ENCODE data around the gene CRHR1. TPM values are rescaled to one million over a fixed set of nuclear protein-coding genes. Genes with fewer than 3 reads are reported as not detected.

The CRHR1 gene
- total RNA-seq, 1 donor from 2014 or later, result not detected

DNA sequence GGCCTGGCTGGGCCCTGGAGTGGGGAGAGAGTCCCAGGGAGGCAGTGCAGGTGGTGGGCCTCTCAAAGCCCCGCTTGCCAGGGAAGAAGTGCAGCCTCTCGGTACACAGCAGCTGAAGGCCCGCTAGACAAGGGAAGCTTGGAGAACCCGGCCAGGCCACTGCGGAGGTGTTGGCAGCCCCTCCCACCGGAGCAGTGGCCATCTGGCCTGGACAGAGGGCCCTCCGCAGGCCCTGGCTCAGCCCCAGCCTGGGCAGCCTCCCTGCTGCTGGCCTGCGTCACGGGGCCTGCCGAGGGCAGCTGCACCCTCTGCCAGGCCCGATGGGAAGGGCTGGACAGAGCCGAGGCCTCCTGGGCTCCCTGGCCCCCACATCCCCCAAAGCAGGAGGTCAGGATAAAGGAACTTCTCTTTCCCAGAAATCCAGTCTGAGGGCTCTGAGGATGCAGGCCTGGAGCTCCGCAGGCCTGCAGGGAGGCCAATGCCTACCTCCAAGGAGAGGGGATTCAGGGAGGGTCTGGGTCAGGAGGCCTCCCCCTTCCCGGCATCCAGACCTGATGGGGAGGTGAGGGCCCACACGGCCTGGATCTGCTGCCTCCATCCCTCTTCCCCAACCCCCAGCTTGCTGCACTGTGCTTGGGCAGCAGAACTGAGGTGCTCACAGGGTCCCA is 64.9 kb downstream of the CRHR1 start:
- DNase-seq (ENCODE audit: low spot score), result no peak
- Mint-ChIP-seq H3K27ac (no peak overlapping the region), H3K9me3 (no peaks in the 10 kb centered on the region), H3K4me1 (ENCODE audit: low read depth) (peaks cover 2% of the 10 kb centered on the region), H3K36me3 (ENCODE audit: low read depth) (no peaks in the 10 kb centered on the region), H3K27me3 (ENCODE audit: low read depth) (peaks cover 8% of the 10 kb centered on the region), H3K4me3 (ENCODE audit: low read depth) (no peak overlapping the region)
- intact Hi-C loops (cut with micrococcal nuclease), result no loop called here

GRCh38 chr17:45849536-45849990 is 65.4 kb downstream of the CRHR1 start:
- Mint-ChIP-seq H3K36me3 (ENCODE audit: low read depth) (no peaks in the 10 kb centered on the region), H3K27me3 (ENCODE audit: low read depth) (peaks cover 12% of the 10 kb centered on the region), H3K27ac (no peak overlapping the region), H3K4me1 (ENCODE audit: low read depth) (peaks cover 2% of the 10 kb centered on the region), H3K4me3 (ENCODE audit: low read depth) (no peak overlapping the region), H3K9me3 (no peaks in the 10 kb centered on the region)
- intact Hi-C loops (cut with micrococcal nuclease), result no loop called here
- DNase-seq (ENCODE audit: low spot score), result no peak

DNA sequence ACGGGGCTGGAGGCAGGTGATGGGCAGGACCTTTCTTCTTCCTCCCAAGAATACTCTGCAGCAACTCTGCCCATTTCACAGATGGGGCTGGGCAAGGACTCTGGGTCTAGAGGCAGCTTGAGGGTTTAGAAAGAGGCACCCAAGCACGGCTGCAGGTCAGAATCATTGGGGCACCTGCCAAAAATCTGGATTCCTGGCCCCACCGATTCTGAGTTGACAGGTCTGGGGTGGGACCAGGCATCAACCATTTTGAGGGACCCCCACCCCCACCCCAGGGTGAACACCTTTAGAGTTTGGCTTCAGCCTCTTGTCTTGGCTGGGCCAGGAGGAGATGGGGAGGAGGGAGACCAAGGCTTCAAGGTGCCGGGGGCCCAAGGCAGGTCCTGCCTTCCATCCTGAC is 65.9 kb downstream of the CRHR1 start:
- H3K27ac Mint-ChIP-seq, result no peak overlapping the region
- DNase-seq (ENCODE audit: low spot score), result no peak
- no peaks in the 10 kb centered on the region for H3K36me3 Mint-ChIP-seq (ENCODE audit: low read depth)
- intact Hi-C loops (cut with micrococcal nuclease), result loop anchor here (5.0 kb wide), 1 partner anchor 97 kb away; no protein-coding TSS in a partner anchor
- peaks cover 2% of the 10 kb centered on the region for H3K4me1 Mint-ChIP-seq (ENCODE audit: low read depth)
- no peaks in the 10 kb centered on the region for H3K9me3 Mint-ChIP-seq
- peaks cover 12% of the 10 kb centered on the region for H3K27me3 Mint-ChIP-seq (ENCODE audit: low read depth)
- no peak overlapping the region for H3K4me3 Mint-ChIP-seq (ENCODE audit: low read depth)

DNA sequence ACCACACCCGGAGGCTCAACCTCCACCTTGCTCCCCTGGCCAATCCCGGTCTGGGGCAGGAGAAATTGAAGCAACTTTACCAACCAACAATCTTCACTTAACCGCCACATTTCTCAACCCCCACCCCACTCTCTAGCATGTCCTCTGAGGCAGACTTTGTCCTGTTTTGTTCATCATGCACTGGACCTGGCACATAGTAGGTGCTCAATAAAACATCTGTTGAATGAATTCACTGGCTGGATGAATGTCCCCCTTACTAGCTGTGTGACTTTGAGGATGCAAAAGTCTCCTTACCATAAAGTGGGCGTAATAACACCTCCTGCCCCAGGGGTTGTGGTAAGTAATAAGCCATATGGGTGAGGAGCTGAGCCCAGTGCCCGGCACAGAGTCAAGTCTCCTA is 66.3 kb downstream of the CRHR1 start:
- Mint-ChIP-seq H3K36me3 (ENCODE audit: low read depth) (no peaks in the 10 kb centered on the region), H3K27me3 (ENCODE audit: low read depth) (peaks cover 12% of the 10 kb centered on the region), H3K9me3 (no peaks in the 10 kb centered on the region), H3K4me1 (ENCODE audit: low read depth) (peaks cover 2% of the 10 kb centered on the region), H3K4me3 (ENCODE audit: low read depth) (no peak overlapping the region), H3K27ac (no peak overlapping the region)
- intact Hi-C loops (cut with micrococcal nuclease), result loop anchor here (5.0 kb wide), 1 partner anchor 97 kb away; no protein-coding TSS in a partner anchor
- DNase-seq (ENCODE audit: low spot score), result no peak

DNA sequence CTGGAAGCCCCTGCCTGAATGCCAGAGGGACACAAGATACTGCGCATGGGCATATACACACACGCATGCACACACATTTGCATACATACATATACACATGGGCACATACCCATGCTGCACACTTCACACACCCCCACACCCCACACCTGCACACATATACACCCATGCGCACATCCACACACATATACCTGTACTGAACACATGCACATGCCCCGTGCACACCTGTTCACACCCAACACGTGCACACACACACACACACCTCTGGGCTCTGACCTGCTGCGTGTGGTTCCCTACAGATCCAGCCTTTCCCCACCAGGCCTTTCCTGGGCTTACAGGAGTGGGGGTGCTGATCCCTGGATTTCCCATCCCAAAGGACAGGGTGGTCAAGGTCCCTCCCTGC is 66.9 kb downstream of the CRHR1 start:
- DNase-seq (ENCODE audit: low spot score), result no peak
- peaks cover 2% of the 10 kb centered on the region for H3K4me1 Mint-ChIP-seq (ENCODE audit: low read depth)

DNA sequence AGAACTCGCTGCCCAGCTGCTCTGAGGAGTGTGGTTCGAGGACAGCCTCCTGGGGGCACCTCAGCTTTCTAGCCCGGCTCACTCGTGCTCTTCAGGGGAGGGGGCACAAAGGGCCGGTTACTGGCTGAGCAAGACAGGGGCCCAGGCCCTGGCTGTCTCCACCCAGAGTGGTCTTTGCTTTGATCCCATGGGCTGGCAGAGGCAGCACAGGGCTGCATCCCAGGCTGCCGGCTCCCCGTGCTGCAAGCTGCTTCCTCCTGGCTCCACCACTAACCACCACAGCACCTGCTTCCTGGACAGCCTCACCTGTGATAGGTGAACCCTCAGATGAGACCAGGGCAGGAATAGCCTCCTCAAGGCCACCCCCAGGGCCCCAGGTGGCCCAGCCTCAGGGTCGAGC is 67.3 kb downstream of the CRHR1 start:
- intact Hi-C loops (cut with micrococcal nuclease), result loop anchor here (5.0 kb wide), 1 partner anchor 96 kb away; no protein-coding TSS in a partner anchor
- Mint-ChIP-seq H3K9me3 (no peaks in the 10 kb centered on the region), H3K36me3 (ENCODE audit: low read depth) (no peaks in the 10 kb centered on the region), H3K4me1 (ENCODE audit: low read depth) (peaks cover 2% of the 10 kb centered on the region), H3K27ac (no peak overlapping the region), H3K27me3 (ENCODE audit: low read depth) (peaks cover 12% of the 10 kb centered on the region), H3K4me3 (ENCODE audit: low read depth) (no peak overlapping the region)
- no peak for DNase-seq (ENCODE audit: low spot score)

More for the DNA sequence above, 66.9 kb downstream of the CRHR1 start:
- no peaks in the 10 kb centered on the region for H3K36me3 Mint-ChIP-seq (ENCODE audit: low read depth)
- H3K9me3 Mint-ChIP-seq, result no peaks in the 10 kb centered on the region
- no peak overlapping the region for H3K4me3 Mint-ChIP-seq (ENCODE audit: low read depth)
- peaks cover 12% of the 10 kb centered on the region for H3K27me3 Mint-ChIP-seq (ENCODE audit: low read depth)
- H3K27ac Mint-ChIP-seq, result no peak overlapping the region
- intact Hi-C loops (cut with micrococcal nuclease), result loop anchor here (5.0 kb wide), 1 partner anchor 96 kb away; no protein-coding TSS in a partner anchor

DNA sequence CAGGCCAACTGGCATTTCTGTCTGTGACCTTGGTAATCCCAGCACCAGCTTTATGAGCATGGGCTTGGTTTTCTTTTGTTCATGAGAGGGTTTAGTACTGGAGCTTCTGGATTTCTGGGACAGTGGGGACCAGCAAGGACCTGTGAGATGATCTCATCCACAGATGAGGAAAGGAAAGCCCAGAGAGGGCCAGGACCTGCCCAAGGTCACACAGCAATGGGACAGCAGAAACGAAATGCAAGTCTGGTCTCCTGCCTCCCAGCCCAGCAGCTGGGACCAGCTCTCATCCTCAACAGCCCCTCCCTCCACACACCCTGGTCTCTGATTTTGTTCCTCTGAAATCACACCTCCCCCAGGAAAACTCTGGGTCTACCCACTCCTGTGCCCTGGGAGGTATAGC is 67.8 kb downstream of the CRHR1 start:
- Mint-ChIP-seq H3K27ac (no peak overlapping the region), H3K4me1 (ENCODE audit: low read depth) (peaks cover 2% of the 10 kb centered on the region), H3K9me3 (no peaks in the 10 kb centered on the region), H3K36me3 (ENCODE audit: low read depth) (no peaks in the 10 kb centered on the region), H3K4me3 (ENCODE audit: low read depth) (no peak overlapping the region), H3K27me3 (ENCODE audit: low read depth) (peaks cover 12% of the 10 kb centered on the region)
- intact Hi-C loops (cut with micrococcal nuclease), result loop anchor here (5.0 kb wide), 1 partner anchor 95 kb away; no protein-coding TSS in a partner anchor
- no peak for DNase-seq (ENCODE audit: low spot score)

DNA sequence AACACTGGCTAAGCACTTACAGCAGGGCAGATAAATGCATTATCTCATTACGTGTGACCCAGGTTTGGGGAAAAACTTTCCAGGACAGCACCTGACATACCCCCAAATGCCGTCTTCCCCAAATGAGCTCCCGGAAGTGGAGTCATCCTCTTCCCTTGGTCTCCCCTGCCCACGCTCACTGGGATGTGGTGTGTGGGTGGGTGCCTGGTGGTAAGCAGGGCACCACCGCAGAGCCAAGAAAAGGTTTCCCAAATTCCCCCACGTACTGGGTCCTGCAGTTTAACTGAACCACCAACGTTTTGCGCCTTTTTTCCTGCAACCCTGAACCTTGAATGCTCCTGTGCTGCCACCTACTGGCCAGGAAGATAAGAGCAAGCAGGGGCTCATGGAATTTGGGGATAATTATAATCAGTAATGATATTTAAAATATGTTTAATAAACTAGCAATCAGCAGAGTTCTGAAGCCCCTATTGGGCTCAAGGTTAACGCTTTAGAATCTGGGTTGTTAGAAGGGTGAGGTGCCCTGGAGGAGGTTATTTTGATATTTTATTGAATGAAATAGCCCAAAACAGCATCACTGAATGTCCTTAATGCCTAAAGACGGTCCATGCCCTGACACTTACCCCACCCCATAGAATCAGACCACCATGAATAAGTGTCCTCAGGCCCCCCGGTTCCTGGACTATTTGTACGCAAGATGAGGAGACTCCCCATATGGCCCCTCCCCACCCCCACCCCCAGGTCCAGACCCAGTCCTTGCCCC is 68.6 kb downstream of the CRHR1 start:
- Mint-ChIP-seq H3K27ac (no peak overlapping the region), H3K4me3 (ENCODE audit: low read depth) (no peak overlapping the region), H3K36me3 (ENCODE audit: low read depth) (no peaks in the 10 kb centered on the region), H3K9me3 (no peaks in the 10 kb centered on the region), H3K27me3 (ENCODE audit: low read depth) (peaks cover 14% of the 10 kb centered on the region), H3K4me1 (ENCODE audit: low read depth) (peaks cover 2% of the 10 kb centered on the region)
- intact Hi-C loops (cut with micrococcal nuclease), result loop anchor here (5.0 kb wide), 1 partner anchor 95 kb away; no protein-coding TSS in a partner anchor
- DNase-seq (ENCODE audit: low spot score), result peak; percentile 26

DNA sequence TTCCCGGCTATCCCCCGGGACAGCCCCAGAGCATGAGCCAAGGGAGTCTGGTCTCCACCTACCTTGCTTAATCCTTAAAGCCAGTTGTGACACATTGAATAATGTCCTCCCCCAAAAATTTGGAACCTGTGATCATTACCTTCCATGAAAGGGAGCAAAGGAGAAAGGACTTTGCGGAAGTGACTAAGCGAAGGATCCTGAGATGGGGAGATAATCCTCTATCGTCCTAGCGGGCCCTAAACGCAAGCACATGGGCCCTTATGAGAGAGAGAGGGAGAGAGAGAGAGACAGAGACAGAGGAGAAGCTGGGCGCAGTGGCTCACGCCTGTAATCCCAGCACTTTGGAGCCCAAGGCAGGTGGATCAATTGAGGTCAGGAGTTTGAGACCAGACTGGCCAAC is 70.1 kb downstream of the CRHR1 start:
- H3K36me3 Mint-ChIP-seq (ENCODE audit: low read depth), result no peaks in the 10 kb centered on the region
- peaks cover 2% of the 10 kb centered on the region for H3K4me1 Mint-ChIP-seq (ENCODE audit: low read depth)
- intact Hi-C loops (cut with micrococcal nuclease), result loop anchor here (5.0 kb wide), 1 partner anchor 93 kb away; no protein-coding TSS in a partner anchor
- H3K4me3 Mint-ChIP-seq (ENCODE audit: low read depth), result no peak overlapping the region
- DNase-seq (ENCODE audit: low spot score), result no peak
- H3K27me3 Mint-ChIP-seq (ENCODE audit: low read depth), result peaks cover 16% of the 10 kb centered on the region
- H3K9me3 Mint-ChIP-seq, result no peaks in the 10 kb centered on the region
- no peak overlapping the region for H3K27ac Mint-ChIP-seq

- intact Hi-C loops (cut with micrococcal nuclease), result no loop called here
These were observed 71.7 kb downstream of the CRHR1 start for GRCh38 chr17:45855691-45856336.

DNA sequence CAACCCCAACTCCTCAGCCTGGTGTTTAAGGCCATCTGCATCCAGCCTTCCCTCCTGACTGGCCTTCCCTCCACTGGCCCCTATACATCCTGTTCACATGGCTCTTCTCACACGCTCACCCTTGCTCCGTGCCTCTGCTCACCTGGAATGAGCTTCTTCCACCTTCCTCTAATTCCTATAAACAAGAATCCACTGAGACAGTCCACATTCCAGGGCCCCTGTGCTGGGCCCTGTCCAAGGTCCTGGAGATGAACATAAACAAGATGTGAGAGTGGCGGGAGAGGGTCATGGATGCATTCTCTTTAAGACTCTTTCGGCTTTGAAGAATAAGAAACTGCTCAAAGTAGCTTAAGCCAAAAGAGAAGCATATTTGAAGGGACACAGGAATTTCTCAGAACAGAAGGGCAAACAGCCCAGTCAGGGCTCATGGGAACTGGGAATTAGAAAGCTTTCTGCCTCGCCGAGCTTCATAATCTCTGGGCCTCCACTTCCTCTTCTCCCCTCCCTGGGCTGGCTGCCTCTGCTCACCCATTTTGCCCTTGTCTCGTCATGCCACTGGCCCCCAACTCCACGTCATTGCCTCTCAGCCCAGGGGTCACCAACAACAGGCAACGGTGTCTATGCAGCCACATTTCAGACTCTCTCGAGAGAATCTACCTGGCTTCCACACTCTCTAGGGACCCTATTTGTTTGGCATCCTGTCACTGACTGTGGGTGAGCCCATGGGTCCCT is 74.0 kb downstream of the CRHR1 start:
- Mint-ChIP-seq H3K27me3 (ENCODE audit: low read depth) (peaks cover 19% of the 10 kb centered on the region), H3K4me1 (ENCODE audit: low read depth) (no peaks in the 10 kb centered on the region), H3K4me3 (ENCODE audit: low read depth) (no peak overlapping the region), H3K36me3 (ENCODE audit: low read depth) (no peaks in the 10 kb centered on the region), H3K27ac (no peak overlapping the region), H3K9me3 (no peaks in the 10 kb centered on the region)
- intact Hi-C loops (cut with micrococcal nuclease), result no loop called here
- no peak for DNase-seq (ENCODE audit: low spot score)

More at GRCh38 chr17:45855691-45856336, 71.7 kb downstream of the CRHR1 start:
- peaks cover 16% of the 10 kb centered on the region for H3K27me3 Mint-ChIP-seq (ENCODE audit: low read depth)
- no peaks in the 10 kb centered on the region for H3K9me3 Mint-ChIP-seq
- no peaks in the 10 kb centered on the region for H3K36me3 Mint-ChIP-seq (ENCODE audit: low read depth)
- DNase-seq (ENCODE audit: low spot score), result no peak
- no peak overlapping the region for H3K27ac Mint-ChIP-seq
- no peak overlapping the region for H3K4me3 Mint-ChIP-seq (ENCODE audit: low read depth)
- peaks cover 2% of the 10 kb centered on the region for H3K4me1 Mint-ChIP-seq (ENCODE audit: low read depth)

GRCh38 chr17:45861165-45861564 is 77.0 kb downstream of the CRHR1 start:
- Mint-ChIP-seq H3K36me3 (ENCODE audit: low read depth) (no peaks in the 10 kb centered on the region), H3K9me3 (no peaks in the 10 kb centered on the region), H3K4me1 (ENCODE audit: low read depth) (no peaks in the 10 kb centered on the region), H3K27ac (no peak overlapping the region), H3K4me3 (ENCODE audit: low read depth) (no peak overlapping the region), H3K27me3 (ENCODE audit: low read depth) (peaks cover 27% of the 10 kb centered on the region)
- intact Hi-C loops (cut with micrococcal nuclease), result no loop called here
- DNase-seq (ENCODE audit: low spot score), result no peak
